GM20431 (cell line): ENCODE results near the gene CYP2A6.
"Not testable (repeated sequence)": the region's sequence is repeated elsewhere in the genome, so short reads cannot be mapped to it uniquely, and the experiment has no call there.

Experiments used
- in situ Hi-C: fragments of 300-500 bp; cut with MseI, MboI; formaldehyde crosslinking; loops from one replicate; pipeline ENCODE4 v1.15.0; 2020; ENCODE audit warnings: low sequenced_read_pairs; ENCODE audit not compliant: unreplicated experiment

CYP2A6 gene

GRCh38 chr19:40846722-40847121, 3.5 kb downstream of the CYP2A6 start:
- in situ Hi-C loops = not testable (repeated sequence)

GRCh38 chr19:40843653-40844052, 6.6 kb downstream of the CYP2A6 start:
- in situ Hi-C loops = not testable (repeated sequence)

- in situ Hi-C loops = not testable (repeated sequence)
Observed at GRCh38 chr19:40842997-40843652, 7.1 kb downstream of the CYP2A6 start.

- in situ Hi-C loops = not testable (repeated sequence)
Observed at GRCh38 chr19:40842012-40842411, 8.2 kb downstream of the CYP2A6 start.

- in situ Hi-C loops = not testable (repeated sequence)
Observed at GRCh38 chr19:40838477-40838876, 11.8 kb downstream of the CYP2A6 start.

- in situ Hi-C loops = no loop called here
Observed at GRCh38 chr19:40836754-40837429, 13.4 kb downstream of the CYP2A6 start.

- in situ Hi-C loops = not testable (repeated sequence)
Observed at GRCh38 chr19:40833728-40834533, 16.3 kb downstream of the CYP2A6 start.

GRCh38 chr19:40832431-40832790, 17.8 kb downstream of the CYP2A6 start:
- in situ Hi-C loops = not testable (repeated sequence)

GRCh38 chr19:40831502-40832430, 18.5 kb downstream of the CYP2A6 start:
- in situ Hi-C loops = no loop called here

- in situ Hi-C loops = not testable (repeated sequence)
Observed at GRCh38 chr19:40830741-40831140, 19.5 kb downstream of the CYP2A6 start.

- in situ Hi-C loops = no loop called here
Observed at GRCh38 chr19:40829205-40829604, 21.0 kb downstream of the CYP2A6 start.

GRCh38 chr19:40827386-40828247, 22.6 kb downstream of the CYP2A6 start:
- in situ Hi-C loops = no loop called here

GRCh38 chr19:40826699-40827385, 23.4 kb downstream of the CYP2A6 start:
- in situ Hi-C loops = not testable (repeated sequence)

- in situ Hi-C loops = not testable (repeated sequence)
Observed at GRCh38 chr19:40826312-40826698, 23.9 kb downstream of the CYP2A6 start.

- in situ Hi-C loops = not testable (repeated sequence)
Observed at GRCh38 chr19:40825460-40826095, 24.7 kb downstream of the CYP2A6 start.

GRCh38 chr19:40824916-40825315, 25.3 kb downstream of the CYP2A6 start:
- in situ Hi-C loops = not testable (repeated sequence)

GRCh38 chr19:40822704-40823553, 27.3 kb downstream of the CYP2A6 start:
- in situ Hi-C loops = not testable (repeated sequence)
